Hepatocyte (in vitro differentiated cells): ENCODE results near the gene BEST2. TPM values are rescaled to one million over a fixed set of nuclear protein-coding genes. Genes with fewer than 3 reads are reported as not detected.
A peak's percentile ranks its signal among the peaks of the same experiment; 100 is the strongest.

ENCODE experiments used
- DNase-seq: peaks from one replicate; pipeline ENCODE4 v3.0.0-alpha.2; 2016; ENCODE audit warnings: low spot score
- H2AFZ ChIP-seq: fragments of 200-600 bp; sonication (generic); 2 replicates; pipeline ENCODE4 v1.6.0; 2016; ENCODE audit warnings: antibody characterized with exemption, mild to moderate bottlenecking
- H3K27ac ChIP-seq: fragments of 200-600 bp; sonication (generic); 2 replicates; pipeline ENCODE4 v1.5.1; 2016; ENCODE audit warnings: mild to moderate bottlenecking
- H3K27me3 ChIP-seq: fragments of 200-600 bp; sonication (generic); 2 replicates; pipeline ENCODE4 v1.6.1; 2016
- H3K36me3 ChIP-seq: fragments of 200-600 bp; sonication (generic); replicated peaks from 2 replicates; pipeline ENCODE4 v1.5.1; 2016; ENCODE audit warnings: low read depth; ENCODE audit not compliant: insufficient read depth
- H3K4me1 ChIP-seq: fragments of 200-600 bp; sonication (generic); 2 replicates; pipeline ENCODE4 v1.5.1; 2016; ENCODE audit warnings: mild to moderate bottlenecking, moderate library complexity; ENCODE audit not compliant: insufficient read depth
- H3K4me2 ChIP-seq: fragments of 200-600 bp; sonication (generic); 2 replicates; pipeline ENCODE4 v1.6.0; 2016
- H3K4me3 ChIP-seq: fragments of 200-600 bp; sonication (generic); 2 replicates; pipeline ENCODE4 v1.5.1; 2016; ENCODE audit warnings: mild to moderate bottlenecking
- H3K79me2 ChIP-seq: fragments of 200-600 bp; sonication (generic); 2 replicates; pipeline ENCODE4 v1.6.0; 2017; ENCODE audit warnings: mild to moderate bottlenecking
- H3K9me2 ChIP-seq: fragments of 200-600 bp; sonication (generic); replicated peaks from 2 replicates; pipeline ENCODE4 v1.6.0; 2017; ENCODE audit warnings: mild to moderate bottlenecking; ENCODE audit not compliant: insufficient read depth
- H3K9me3 ChIP-seq: fragments of 200-600 bp; sonication (generic); 2 replicates; pipeline ENCODE4 v1.5.1; 2016; ENCODE audit warnings: low read depth, mild to moderate bottlenecking
- H4K20me1 ChIP-seq: fragments of 200-600 bp; sonication (generic); 2 replicates; pipeline ENCODE4 v1.6.0; 2016; ENCODE audit warnings: mild to moderate bottlenecking; ENCODE audit not compliant: insufficient read depth, poor library complexity, severe bottlenecking
- EZH2 ChIP-seq: fragments of 200-600 bp; sonication (generic); IDR thresholded peaks from 2 replicates; pipeline ENCODE4 v1.6.1; 2016; ENCODE audit warnings: antibody characterized with exemption, mild to moderate bottlenecking, borderline replicate concordance
- EZH2phosphoT487 ChIP-seq: fragments of 200-600 bp; sonication (generic); IDR thresholded peaks from one replicate; pipeline ENCODE4 v1.6.1; 2018; ENCODE audit warnings: antibody characterized with exemption, mild to moderate bottlenecking, low read depth, moderate library complexity; ENCODE audit not compliant: unreplicated experiment, severe bottlenecking
- WGBS: methylation state at CpG from one replicate; pipeline ENCODE4 v1.1.6; 2016; ENCODE audit warnings: low lambda C conversion rate; ENCODE audit errors: missing lambda C conversion rate; 5-methylcytosine and 5-hydroxymethylcytosine counted together
- polyA plus RNA-seq: library from polyadenylated mRNA; unstranded; fragments of >200 nt; fragmentation: Nextera tagmentation; extraction: Ambion mirVana; gene quantifications from 2 replicates; pipeline ENCODE4 v1.2.1, GENCODE V29; 2016
- total RNA-seq: library from RNA; depleted of rRNA; stranded (reverse); fragments of >200 nt; gene quantifications from 2 replicates; pipeline ENCODE4 v1.2.3, GENCODE V29; 2014
- TF ChIP-seq, protein P1 (sequence below): fragments of 200-600 bp; sonication (generic); IDR thresholded peaks from 2 replicates; pipeline ENCODE4 v1.5.1; 2016; ENCODE audit warnings: antibody characterized with exemption, mild to moderate bottlenecking; ENCODE audit not compliant: poor library complexity

Gene BEST2
- total and polyA plus RNA-seq, 2 experiments from 2014 or later: not detected

DNA sequence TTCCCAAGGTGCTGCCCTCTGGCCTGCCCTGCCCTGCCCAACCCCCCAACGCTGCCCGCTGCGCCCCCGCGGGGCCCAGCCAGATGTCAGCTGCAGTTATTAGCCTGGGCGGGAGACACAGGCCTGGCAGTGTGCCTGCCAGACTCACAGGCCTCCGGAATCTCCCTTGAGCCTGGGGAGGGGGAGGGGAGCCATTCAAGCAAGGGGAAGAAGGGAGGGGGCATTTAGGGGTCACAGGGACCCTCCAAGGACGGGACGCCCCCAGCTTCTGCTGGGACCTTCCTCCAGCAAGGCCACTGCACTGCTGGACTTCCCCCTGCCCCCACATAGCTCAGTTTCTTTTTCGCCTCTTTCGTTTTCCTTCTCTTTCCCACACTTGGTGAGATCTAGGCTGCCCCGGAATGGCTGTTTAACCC, 37.1 kb downstream of the BEST2 start:
- H3K4me1 ChIP-seq: peaks cover 61% of the 10 kb centered on the region
- 36% methylated on average over 3 of the region's 12 CpGs for WGBS
- peaks cover 10% of the 10 kb centered on the region for H4K20me1 ChIP-seq
- H3K27ac ChIP-seq: peak overlapping the region; percentile 99
- no peak for TF ChIP-seq EZH2
- no peak for TF ChIP-seq EZH2phosphoT487
- TF ChIP-seq, protein P1, sequence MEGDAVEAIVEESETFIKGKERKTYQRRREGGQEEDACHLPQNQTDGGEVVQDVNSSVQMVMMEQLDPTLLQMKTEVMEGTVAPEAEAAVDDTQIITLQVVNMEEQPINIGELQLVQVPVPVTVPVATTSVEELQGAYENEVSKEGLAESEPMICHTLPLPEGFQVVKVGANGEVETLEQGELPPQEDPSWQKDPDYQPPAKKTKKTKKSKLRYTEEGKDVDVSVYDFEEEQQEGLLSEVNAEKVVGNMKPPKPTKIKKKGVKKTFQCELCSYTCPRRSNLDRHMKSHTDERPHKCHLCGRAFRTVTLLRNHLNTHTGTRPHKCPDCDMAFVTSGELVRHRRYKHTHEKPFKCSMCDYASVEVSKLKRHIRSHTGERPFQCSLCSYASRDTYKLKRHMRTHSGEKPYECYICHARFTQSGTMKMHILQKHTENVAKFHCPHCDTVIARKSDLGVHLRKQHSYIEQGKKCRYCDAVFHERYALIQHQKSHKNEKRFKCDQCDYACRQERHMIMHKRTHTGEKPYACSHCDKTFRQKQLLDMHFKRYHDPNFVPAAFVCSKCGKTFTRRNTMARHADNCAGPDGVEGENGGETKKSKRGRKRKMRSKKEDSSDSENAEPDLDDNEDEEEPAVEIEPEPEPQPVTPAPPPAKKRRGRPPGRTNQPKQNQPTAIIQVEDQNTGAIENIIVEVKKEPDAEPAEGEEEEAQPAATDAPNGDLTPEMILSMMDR: no peak
- no peak overlapping the region for H3K4me3 ChIP-seq
- peak; percentile 91 for DNase-seq
- no peaks in the 10 kb centered on the region for H3K27me3 ChIP-seq
- peak overlapping the region; percentile 84 for H3K4me2 ChIP-seq
- no peak overlapping the region for H2AFZ ChIP-seq
- H3K79me2 ChIP-seq: peaks cover 18% of the 10 kb centered on the region
- H3K9me2 ChIP-seq: no peaks in the 10 kb centered on the region
- H3K36me3 ChIP-seq: no peaks in the 10 kb centered on the region
- H3K9me3 ChIP-seq: no peaks in the 10 kb centered on the region

- 12% methylated on average over 18 of the region's 46 CpGs for WGBS
- H3K4me2 ChIP-seq: peak overlapping the region; percentile 84
- no peaks in the 10 kb centered on the region for H3K36me3 ChIP-seq
- no peak overlapping the region for H3K4me3 ChIP-seq
- no peak for DNase-seq
- H2AFZ ChIP-seq: no peak overlapping the region
- H3K27me3 ChIP-seq: no peaks in the 10 kb centered on the region
- peaks cover 18% of the 10 kb centered on the region for H3K79me2 ChIP-seq
- peaks cover 10% of the 10 kb centered on the region for H4K20me1 ChIP-seq
- no peaks in the 10 kb centered on the region for H3K9me3 ChIP-seq
- peaks cover 55% of the 10 kb centered on the region for H3K4me1 ChIP-seq
- no peaks in the 10 kb centered on the region for H3K9me2 ChIP-seq
- peak overlapping the region; percentile 99 for H3K27ac ChIP-seq
- TF ChIP-seq, protein P1: no peak
- TF ChIP-seq EZH2phosphoT487 (no peak), EZH2 (no peak)
Observed at GRCh38 chr19:12789098-12789903, 37.7 kb downstream of the BEST2 start.

- Histone ChIP-seq H3K36me3 (no peaks in the 10 kb centered on the region), H3K4me1 (peaks cover 47% of the 10 kb centered on the region), H3K9me2 (no peaks in the 10 kb centered on the region), H3K4me2 (peak overlapping the region; percentile 84), H3K9me3 (no peaks in the 10 kb centered on the region), H3K27ac (peak overlapping the region; percentile 99), H3K27me3 (no peaks in the 10 kb centered on the region), H4K20me1 (peaks cover 10% of the 10 kb centered on the region), H3K79me2 (peaks cover 18% of the 10 kb centered on the region), H3K4me3 (peak overlapping the region; percentile 0), H2AFZ (no peak overlapping the region)
- DNase-seq: peak; percentile 98
- WGBS: under 1% methylated on average over 42 of the region's 56 CpGs
- no peak for TF ChIP-seq EZH2
- no peak for TF ChIP-seq EZH2phosphoT487
- TF ChIP-seq, protein P1: no peak
Observed at GRCh38 chr19:12789904-12790619, 38.5 kb downstream of the BEST2 start.
